Measurements from ENCODE around the gene PPP4R3A.
"Not testable (repeated sequence)": the region's sequence is repeated elsewhere in the genome, so short reads cannot be mapped to it uniquely, and the experiment has no call there.

DNA sequence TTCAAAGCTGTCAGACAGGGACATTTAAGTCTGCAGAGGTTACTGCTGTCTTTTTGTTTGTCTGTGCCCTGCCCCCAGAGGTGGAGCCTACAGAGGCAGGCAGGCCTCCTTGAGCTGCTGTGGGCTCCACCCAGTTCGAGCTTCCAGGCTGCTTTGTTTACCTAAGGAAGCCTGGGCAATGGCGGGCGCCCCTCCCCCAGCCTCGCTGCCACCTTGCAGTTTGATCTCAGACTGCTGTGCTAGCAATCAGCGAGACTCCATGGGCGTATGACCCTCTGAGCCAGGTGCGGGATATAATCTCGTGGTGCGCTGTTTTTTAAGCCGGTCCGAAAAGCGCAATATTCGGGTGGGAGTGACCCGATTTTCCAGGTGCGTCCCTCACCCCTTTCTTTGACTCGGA is 73.8 kb downstream of the PPP4R3A start:
- TF ChIP-seq, protein P1, sequence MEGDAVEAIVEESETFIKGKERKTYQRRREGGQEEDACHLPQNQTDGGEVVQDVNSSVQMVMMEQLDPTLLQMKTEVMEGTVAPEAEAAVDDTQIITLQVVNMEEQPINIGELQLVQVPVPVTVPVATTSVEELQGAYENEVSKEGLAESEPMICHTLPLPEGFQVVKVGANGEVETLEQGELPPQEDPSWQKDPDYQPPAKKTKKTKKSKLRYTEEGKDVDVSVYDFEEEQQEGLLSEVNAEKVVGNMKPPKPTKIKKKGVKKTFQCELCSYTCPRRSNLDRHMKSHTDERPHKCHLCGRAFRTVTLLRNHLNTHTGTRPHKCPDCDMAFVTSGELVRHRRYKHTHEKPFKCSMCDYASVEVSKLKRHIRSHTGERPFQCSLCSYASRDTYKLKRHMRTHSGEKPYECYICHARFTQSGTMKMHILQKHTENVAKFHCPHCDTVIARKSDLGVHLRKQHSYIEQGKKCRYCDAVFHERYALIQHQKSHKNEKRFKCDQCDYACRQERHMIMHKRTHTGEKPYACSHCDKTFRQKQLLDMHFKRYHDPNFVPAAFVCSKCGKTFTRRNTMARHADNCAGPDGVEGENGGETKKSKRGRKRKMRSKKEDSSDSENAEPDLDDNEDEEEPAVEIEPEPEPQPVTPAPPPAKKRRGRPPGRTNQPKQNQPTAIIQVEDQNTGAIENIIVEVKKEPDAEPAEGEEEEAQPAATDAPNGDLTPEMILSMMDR (IDR thresholded peaks at IDR 0.05; ENCODE audit: insufficient read depth, low read depth, low read length) = not testable (repeated sequence)
- TF ChIP-seq EZH2 (IDR thresholded peaks at IDR 0.05; ENCODE audit: insufficient read depth, low read length) = not testable (repeated sequence)
